ENCODE data around the gene NEURL1B. TPM values are rescaled to one million over a fixed set of nuclear protein-coding genes. Genes with fewer than 3 reads are reported as not detected.

The NEURL1B gene
- polyA plus RNA-seq, 1 donor from 2014 or later: 12.7 TPM

GRCh38 chr5:172645271-172646055 is 4.4 kb downstream of the NEURL1B start (continued):
- TF ChIP-seq RAD21 (conservative IDR thresholded peaks at IDR 0.05) (no peak), EP300 (conservative IDR thresholded peaks at IDR 0.05; ENCODE audit: poor library complexity, severe bottlenecking) (no peak), POLR2AphosphoS5 (IDR thresholded peaks at IDR 0.05) (no peak), MXI1 (conservative IDR thresholded peaks at IDR 0.05; ENCODE audit: poor library complexity, severe bottlenecking) (no peak), TAF1 (IDR thresholded peaks at IDR 0.05; ENCODE audit: low read depth) (no peak)

- Histone ChIP-seq H3K36me3 (ENCODE audit: insufficient read depth, low read length) (no peaks in the 10 kb centered on the region), H2AFZ (ENCODE audit: low read depth, low read length) (no peak overlapping the region), H3K4me2 (ENCODE audit: low read length) (no peak overlapping the region), H3K27ac (ENCODE audit: low read length) (no peak overlapping the region), H3K27me3 (ENCODE audit: insufficient read depth, low read depth, low read length) (no peaks in the 10 kb centered on the region), H3K4me3 (ENCODE audit: low read length) (no peak overlapping the region), H3K9me2 (ENCODE audit: insufficient read depth, low read length) (no peaks in the 10 kb centered on the region), H3K9me3 (ENCODE audit: low read length) (no peaks in the 10 kb centered on the region), H4K20me1 (ENCODE audit: insufficient read depth) (no peaks in the 10 kb centered on the region), H3F3A (ENCODE audit: insufficient read depth, low read length, poor library complexity, severe bottlenecking) (no peaks in the 10 kb centered on the region), H3K79me2 (replicated peaks; ENCODE audit: insufficient read depth, low read length) (peaks cover 10% of the 10 kb centered on the region), H3K9ac (ENCODE audit: low read length) (no peak overlapping the region)
- no peak for TF ChIP-seq POLR2AphosphoS5 (IDR thresholded peaks at IDR 0.05)
- no peak for TF ChIP-seq TAF1 (IDR thresholded peaks at IDR 0.05; ENCODE audit: low read depth)
- TF ChIP-seq EP300 (conservative IDR thresholded peaks at IDR 0.05; ENCODE audit: poor library complexity, severe bottlenecking): no peak
- no peak for TF ChIP-seq SMC3 (conservative IDR thresholded peaks at IDR 0.05; ENCODE audit: poor library complexity)
- no peak for TF ChIP-seq EZH2 (IDR thresholded peaks at IDR 0.05; ENCODE audit: borderline replicate concordance, insufficient read depth, low read length, poor library complexity, severe bottlenecking)
- no peak for TF ChIP-seq MXI1 (conservative IDR thresholded peaks at IDR 0.05; ENCODE audit: poor library complexity, severe bottlenecking)
- TF ChIP-seq REST (IDR thresholded peaks at IDR 0.05; ENCODE audit: borderline replicate concordance): no peak
- no peak for TF ChIP-seq CTCF (IDR thresholded peaks at IDR 0.05; ENCODE audit: poor library complexity, severe bottlenecking)
- TF ChIP-seq RAD21 (conservative IDR thresholded peaks at IDR 0.05): no peak
Measured at GRCh38 chr5:172646716-172647285, 5.7 kb downstream of the NEURL1B start.
